ENCODE measurements around the gene BORCS8.
"Not testable (repeated sequence)": the region's sequence is repeated elsewhere in the genome, so short reads cannot be mapped to it uniquely, and the experiment has no call there.

BORCS8 gene

DNA sequence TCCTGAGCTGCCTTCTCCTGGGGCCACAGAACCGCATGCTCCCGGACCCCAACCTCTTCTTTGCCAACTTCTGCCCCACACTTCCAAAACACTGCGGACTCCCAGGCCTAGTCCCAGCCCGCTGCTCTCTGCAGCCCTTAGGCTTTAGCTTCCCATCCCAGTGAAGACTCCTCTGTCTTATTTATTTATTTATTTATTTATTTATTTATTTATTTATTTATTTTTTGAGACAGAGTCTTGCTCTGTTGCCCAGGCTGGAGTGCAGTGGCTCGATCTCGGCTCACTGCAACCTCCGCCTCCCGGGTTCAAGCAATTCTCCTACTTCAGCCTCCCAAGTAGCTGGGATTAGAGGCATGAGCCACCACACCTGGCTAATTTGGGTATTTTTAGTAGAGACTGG lies 43.4 kb downstream of the BORCS8 start:
- not testable (repeated sequence) for DNase-seq (ENCODE audit: low read depth)

DNA sequence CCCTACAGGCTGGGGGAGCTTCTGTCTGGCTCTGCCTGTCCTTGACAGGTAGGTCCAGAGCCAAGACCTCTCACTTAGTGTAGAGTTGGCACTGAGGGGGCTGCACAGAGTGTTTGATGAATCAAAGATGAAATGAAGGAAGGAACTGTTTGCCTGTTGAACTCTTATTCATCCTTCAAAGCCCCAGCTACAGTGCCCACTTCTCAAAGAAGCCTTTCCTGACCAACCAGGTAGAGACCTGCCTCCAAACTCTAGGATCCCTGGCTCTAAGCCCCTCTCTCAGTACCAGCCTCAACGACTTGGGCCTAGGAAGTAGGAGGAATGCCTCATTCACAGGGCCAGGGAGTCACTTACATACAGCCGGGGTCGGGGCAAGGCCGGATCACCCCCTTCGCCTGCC lies 44.6 kb downstream of the BORCS8 start:
- DNase-seq (ENCODE audit: low read depth), result no peak

DNA sequence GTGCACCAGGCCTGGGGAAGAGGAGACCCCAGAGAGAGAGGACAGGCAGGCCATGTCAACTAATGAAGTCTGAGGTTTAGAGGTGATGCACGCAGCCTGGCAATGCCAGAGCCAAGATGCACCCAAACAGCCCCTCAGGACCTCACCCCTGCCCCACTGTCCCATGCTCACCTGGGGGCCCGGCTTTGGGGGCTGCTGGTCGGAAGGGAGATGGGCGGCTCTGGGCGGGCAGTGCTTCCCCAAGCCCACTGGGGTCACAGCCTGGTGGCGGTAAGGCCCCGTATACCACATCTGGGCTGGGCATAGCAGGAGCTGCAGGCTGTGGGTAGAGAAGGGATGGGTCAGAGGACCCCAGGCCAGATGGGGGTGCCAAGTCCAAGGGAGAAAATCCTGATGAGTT lies 45.1 kb downstream of the BORCS8 start:
- DNase-seq (ENCODE audit: low read depth), result no peak

DNA sequence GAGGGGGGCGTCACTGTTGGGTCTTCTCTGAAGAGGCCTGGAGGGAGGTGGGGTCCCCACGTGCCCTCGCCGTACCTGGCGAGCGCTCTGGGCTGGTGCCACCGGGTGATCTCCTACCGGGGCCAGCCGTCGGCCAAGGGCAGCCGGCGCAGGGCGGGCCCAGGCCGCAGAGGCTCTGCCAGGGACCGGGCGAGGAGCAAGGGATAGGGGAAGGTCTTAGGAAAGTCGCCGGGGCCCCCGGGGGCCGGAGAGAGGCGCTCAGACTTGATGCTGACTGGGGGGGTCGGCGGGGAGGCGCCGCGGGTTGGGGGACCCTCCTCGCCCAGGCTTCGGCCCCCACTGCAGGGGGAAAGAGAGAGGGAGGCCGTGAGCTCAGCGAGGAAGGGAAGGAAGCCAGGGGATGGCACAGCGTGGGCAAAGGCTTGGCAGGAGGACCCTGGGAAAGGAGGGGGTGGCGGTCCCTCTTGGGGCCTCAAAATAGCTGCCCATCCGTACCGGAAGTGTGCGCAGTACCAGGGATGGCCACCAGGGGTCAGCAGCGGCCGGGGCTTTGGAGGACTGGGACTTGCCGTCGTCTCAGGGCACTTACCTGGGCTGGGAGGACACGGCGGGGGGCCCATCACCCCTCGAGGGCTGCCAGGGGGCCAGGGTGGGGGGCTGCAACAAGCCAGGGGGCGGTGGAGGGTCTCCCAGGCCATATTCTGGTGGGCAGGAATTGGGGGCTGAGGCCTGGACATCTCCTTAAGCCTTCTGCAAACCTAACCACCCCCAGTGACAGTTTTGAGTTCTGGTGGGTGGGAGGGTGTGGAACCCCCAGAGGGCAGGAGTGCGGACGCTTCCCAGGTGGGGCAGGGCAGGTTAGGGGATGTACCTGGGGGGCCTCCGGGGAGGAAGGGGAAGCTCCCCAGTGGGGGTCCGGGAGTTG lies 46.0 kb downstream of the BORCS8 start:
- peak; percentile 82 for DNase-seq (ENCODE audit: low read depth)

DNA sequence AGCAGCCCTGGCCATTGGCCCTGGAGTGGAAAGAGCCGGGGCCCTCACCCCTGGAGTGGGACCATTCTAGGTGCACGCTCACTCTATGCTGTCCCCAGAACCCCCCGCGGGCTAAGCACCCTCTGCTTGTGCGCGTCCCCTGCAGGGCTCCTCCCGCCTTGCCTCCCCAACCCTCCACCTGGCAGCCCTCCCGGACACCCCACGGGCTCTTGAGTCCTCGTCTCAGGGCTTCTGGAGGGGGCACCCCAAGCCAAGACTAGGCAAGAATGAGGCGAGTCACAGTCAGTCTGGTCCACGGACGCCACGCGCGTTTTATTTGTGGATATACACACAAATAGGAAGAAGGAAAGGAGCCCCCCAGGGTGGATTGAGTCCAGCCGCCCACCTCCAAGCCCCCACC lies 46.7 kb downstream of the BORCS8 start:
- DNase-seq (ENCODE audit: low read depth), result no peak

DNA sequence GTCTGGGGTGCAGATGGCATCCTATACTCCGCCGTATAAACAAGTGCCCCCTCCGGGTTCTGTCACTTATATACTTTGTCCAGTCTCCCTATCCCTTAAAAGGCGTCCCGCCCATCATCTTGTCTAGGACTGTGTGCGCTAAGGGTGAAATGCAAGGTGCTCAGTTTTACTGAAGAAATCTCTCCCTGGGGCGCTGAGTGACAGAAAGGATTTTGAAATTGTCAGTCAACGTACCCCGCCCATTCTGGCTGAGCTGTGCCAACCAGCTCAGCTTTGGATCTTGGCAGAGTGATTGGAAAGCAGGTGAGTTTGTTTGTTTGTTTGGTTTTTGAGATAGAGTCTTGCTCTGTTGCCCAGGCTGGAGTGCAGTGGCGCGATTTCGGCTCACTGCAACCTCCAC lies 49.6 kb downstream of the BORCS8 start:
- no peak for DNase-seq (ENCODE audit: low read depth)

DNA sequence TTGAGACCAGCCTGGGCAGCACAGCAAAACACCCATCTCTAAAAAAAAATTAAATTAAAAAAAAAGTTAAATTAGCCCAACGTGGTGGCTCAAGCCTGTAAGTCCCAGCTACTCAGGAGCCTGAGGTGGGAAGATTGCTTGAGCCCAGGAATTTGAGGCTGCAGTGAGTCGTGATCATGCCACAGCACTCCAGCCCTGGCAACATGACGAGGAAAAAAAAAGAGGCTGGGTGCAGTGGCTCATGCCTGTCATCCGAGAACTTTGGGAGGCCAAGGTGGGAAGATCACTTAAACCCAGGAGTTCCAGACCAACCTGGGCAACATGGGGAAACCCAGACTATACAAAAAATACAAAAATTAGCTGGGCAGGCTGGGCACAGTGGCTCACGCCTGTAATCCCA lies 51.5 kb downstream of the BORCS8 start:
- DNase-seq (ENCODE audit: low read depth), result no peak

DNA sequence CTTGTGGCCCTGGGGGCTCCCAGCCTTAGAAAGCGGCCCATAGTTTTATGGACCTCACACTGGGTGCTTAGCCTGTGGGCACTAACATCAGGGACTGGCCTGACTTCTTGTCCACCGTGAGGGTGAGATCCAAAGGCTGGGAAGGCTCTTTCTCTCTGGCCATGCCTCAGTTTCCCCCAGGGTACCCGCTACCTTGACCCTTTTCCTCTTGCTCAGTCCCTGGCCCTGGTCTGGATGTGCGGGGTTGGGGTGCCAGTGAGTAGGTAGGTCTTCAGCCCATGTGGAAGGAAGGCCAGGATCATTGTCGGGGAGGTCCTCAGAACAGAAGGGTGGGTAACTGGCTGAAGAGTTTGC lies 52.1 kb downstream of the BORCS8 start:
- no peak for DNase-seq (ENCODE audit: low read depth)

DNA sequence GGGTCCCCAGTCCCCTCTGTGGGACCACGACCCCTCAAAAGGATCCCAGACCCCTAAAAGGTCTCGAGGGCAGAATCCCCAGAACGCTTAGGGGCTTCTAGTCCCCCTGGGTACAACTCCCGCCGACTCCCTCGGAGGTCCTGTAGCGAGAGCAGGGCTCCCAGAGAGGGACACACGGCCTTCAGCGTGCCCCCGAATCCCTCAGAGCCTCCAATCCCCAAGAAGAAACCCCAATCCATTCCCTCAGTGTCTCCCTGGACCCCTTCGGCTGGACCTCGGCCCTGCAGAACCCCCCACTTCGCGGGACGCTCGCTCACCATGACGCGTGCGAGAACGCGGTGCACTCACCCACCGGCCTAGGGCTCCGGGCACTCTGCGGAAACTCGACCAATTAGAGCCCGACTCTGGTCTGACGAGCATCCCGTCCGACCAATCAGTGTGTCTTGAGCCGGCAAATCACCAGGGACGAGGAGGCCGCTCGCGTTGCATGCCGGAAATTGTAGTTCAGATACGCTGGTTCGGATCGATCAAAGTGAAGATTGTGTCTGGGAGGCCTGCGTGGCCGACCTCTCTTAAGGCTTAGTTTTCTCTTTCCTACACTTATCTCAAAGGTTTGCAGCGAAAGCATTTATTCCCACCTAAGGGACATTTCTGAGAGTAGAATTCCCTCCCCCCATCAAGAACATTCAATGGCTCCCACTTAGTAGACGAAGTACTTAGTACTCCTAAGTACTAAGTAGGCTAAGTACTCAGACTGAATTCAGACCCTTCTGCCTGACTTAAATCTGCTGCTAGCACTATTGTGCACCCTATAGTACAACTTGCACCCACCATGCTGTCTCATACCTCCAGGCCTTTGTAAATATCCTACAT lies 53.6 kb downstream of the BORCS8 start, which contains the start of gene TMEM161A:
Gene TMEM161A, minus strand, starts transcription at position 370 of the 873 bp plus-strand sequence. Its CDS starts 50 bp downstream, at position 320.
- DNase-seq (ENCODE audit: low read depth), result peak; percentile 90

DNA sequence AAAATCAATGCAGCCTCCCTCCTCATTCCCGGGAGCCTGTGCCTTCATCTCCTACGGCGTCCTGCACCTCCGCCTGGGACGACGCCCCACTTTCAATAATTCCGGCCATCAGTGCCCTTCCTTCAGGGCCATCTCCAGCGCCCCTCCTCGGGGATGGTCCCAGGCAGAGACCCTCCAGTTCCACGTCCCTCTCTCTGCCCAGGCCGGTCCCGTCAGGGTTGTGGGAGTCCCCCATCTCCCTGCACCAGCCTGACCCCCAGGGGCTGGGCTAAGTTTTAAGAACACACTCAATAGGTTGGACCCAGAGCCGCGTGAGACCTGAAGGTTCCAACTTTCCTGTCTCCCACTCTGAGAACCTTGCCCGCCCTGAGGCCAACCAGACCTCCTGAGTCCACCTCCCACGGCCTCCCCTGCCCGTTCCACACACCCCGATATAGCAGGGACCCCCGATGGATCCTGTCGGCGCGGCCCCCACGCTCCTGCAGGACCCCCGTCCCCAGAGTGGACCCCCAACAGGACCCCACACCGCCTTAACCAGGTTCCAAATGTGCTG lies 54.3 kb downstream of the BORCS8 start:
- no peak for DNase-seq (ENCODE audit: low read depth)

DNA sequence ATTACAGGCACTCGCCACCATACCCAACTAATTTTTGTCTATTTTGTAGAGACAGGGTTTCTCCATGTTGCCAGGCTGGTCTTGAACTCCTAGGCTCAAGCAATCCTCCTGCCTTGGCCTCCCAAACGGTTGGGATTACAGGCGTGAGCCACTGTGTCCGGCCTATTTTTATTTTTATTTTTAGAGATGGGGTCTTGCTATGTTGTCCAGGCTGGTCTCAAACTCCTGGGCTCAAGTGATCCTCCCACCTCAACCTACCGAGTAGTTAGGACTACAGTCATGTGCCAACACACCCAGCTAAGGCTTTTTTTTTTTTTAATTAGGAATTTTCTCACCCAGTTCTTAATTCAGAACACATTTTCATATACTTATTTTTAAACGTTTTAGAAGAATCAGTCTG lies 56.2 kb downstream of the BORCS8 start:
- not testable (repeated sequence) for DNase-seq (ENCODE audit: low read depth)

DNA sequence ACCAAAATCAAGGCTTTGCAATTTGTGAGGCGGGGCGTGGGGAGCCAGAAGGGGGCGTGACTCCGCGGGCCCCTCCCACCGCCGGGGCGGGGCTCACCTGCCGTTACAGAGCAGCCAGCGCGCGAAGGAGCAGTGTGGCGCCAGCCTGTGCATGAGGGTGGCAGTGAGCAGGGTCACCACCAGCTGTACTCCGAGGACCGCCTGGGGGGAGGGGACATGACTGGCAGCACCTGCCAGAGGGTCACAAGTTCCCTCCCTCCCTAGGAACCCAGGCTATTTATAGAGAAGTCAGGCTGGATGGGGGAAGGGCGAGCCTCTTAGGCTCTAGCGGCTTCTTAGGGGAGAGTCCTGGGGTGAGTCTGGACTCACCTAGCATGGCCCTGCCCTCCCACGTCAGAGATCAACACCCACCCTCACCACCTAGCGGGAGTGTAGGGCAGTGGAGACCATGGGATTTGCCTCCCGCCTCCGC lies 57.2 kb downstream of the BORCS8 start:
- no peak for DNase-seq (ENCODE audit: low read depth)

DNA sequence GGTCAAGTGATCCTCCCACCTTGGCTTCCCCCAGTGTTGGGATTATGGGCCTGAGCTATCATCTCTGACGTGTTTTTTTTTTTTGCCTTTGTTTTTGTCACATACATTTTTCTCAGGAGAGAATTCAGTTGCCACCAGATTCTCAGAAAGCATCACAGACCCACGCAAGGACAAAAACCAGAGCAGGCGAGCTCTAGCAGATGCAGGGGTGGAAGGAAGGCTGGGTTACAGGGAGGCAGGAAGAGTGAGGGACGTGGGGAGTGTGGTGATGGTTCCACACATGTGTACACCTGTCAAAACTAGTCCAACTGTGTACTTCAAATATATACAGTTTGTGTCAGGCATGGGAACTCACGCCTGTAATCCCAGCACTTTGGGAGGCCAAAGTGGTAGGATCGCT lies 58.0 kb downstream of the BORCS8 start:
- DNase-seq (ENCODE audit: low read depth), result no peak

DNA sequence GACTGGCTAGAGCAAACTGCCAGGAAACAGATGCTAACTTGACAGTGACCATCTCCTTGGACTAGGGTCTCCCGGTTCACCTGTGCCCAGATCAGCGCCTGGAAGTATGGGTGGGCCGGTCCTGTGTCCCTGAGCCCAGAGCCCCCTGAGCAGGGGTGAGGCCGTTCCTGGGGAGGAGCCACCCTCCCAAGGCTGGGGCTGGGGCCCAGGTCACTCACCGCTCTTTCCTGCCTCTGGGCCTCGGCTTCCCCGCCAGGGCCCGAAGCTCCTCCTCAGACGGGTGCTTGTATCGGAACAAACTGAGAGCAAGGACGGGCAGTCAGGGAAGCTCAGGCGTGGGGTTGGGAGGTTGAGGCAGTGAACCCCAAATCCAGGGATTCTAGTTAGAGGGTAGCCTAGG lies 59.0 kb downstream of the BORCS8 start:
- no peak for DNase-seq (ENCODE audit: low read depth)

DNA sequence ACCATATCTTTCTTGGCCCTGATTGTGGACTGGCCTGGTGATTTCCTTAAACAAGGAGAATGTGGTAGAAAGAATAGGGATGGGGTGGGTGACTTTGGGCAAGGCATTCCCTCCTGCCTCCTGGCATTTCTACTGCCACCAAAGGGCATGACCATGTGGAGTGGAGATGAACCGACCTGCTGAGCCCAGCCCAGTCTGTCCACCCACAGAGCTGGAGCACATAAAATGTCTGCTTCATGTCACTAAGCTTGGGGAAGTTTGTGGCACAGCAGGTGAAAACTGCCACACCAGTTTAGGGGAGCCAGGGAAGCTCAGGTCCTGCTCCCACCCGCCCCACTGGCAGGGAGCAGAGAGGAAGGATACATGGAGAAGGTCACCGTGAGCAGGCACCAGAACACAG lies 60.0 kb downstream of the BORCS8 start:
- no peak for DNase-seq (ENCODE audit: low read depth)
